ENCODE data around the gene LRRC51. TPM values are rescaled to one million over a fixed set of nuclear protein-coding genes. Genes with fewer than 3 reads are reported as not detected.
"Not testable (repeated sequence)": the region's sequence is repeated elsewhere in the genome, so short reads cannot be mapped to it uniquely, and the experiment has no call there.

LRRC51 gene
- total RNA-seq, 1 donor from 2014 or later, result 12.9 TPM

DNA sequence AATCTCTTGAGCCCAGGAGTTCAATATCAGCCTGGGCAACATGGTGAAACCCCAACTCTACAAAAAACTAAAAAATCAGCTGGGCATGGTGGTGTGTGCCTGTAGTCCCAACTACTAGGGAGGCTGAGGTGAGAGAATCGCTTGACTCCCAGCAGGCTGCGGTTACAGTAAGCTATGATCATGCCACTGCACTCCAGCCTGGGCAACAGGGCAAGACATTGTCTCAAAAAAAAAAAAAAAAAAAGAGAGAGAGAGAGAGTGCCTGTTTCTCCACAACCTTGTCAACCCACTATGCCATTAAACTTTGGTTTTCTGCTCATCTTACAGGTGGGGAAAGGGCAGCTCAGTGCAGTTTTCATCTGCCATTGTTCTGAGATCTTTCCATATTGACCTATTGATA, 60.0 kb downstream of the LRRC51 start:
- TF ChIP-seq, protein P1, sequence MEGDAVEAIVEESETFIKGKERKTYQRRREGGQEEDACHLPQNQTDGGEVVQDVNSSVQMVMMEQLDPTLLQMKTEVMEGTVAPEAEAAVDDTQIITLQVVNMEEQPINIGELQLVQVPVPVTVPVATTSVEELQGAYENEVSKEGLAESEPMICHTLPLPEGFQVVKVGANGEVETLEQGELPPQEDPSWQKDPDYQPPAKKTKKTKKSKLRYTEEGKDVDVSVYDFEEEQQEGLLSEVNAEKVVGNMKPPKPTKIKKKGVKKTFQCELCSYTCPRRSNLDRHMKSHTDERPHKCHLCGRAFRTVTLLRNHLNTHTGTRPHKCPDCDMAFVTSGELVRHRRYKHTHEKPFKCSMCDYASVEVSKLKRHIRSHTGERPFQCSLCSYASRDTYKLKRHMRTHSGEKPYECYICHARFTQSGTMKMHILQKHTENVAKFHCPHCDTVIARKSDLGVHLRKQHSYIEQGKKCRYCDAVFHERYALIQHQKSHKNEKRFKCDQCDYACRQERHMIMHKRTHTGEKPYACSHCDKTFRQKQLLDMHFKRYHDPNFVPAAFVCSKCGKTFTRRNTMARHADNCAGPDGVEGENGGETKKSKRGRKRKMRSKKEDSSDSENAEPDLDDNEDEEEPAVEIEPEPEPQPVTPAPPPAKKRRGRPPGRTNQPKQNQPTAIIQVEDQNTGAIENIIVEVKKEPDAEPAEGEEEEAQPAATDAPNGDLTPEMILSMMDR (IDR thresholded peaks at IDR 0.05), result no peak
- no peaks in the 10 kb centered on the region for H3K27me3 ChIP-seq
- H3K36me3 ChIP-seq, result no peaks in the 10 kb centered on the region
- H3K9me3 ChIP-seq, result no peaks in the 10 kb centered on the region
- intact Hi-C loops (cut with DNase I), result no loop called here
- no peak overlapping the region for H3K4me3 ChIP-seq
- no peak overlapping the region for H3K27ac ChIP-seq
- DNase-seq (ENCODE audit: low spot score in 2 of 2), result no peak
- H3K4me1 ChIP-seq, result no peaks in the 10 kb centered on the region

DNA sequence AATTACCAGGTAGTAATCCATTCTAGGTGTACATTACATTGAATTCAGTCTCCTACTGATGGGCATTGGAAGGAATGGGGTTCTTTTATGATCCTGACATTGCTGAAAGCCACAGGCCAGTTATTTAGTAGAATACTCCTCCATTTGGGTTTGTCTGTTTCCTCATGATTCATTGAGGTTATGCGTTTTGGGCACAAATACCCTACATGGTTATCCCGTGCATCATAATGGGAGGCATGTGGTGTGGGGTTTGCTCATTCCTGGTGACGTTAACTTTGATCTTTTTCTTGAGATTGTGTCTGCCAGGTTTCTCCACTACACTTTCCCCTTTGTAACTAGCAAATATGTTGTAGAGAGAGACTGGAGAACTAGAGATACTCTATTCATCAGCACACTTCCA, 60.4 kb downstream of the LRRC51 start:
- Histone ChIP-seq H3K27me3 (no peaks in the 10 kb centered on the region), H3K4me1 (no peaks in the 10 kb centered on the region), H3K9me3 (no peaks in the 10 kb centered on the region), H3K36me3 (no peaks in the 10 kb centered on the region), H3K4me3 (no peak overlapping the region), H3K27ac (no peak overlapping the region)
- TF ChIP-seq, protein P1 (IDR thresholded peaks at IDR 0.05), result no peak
- no peak for DNase-seq (ENCODE audit: low spot score in 2 of 2)
- intact Hi-C loops (cut with DNase I), result no loop called here

DNA sequence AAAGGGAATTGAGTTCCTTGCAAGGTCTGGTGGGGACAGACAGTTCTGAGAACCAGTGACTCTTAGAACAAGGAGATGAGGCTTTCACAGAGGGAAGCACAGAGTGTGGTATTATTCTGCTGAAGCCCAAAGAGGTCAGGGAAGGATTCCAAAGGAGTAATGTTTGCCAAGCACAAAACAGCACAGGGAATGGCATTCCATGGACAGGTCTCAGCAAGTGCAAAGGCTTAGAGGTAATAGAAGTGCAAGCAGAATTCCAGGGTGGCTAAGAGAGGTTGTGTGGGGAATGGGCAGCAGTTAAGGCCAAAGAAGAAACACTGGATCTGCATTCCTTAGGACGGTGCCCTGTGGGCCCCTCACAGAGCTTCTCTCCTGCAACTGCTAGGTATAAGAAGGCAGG, 61.4 kb downstream of the LRRC51 start:
- H3K4me1 ChIP-seq; H3K27ac ChIP-seq; DNase-seq (ENCODE audit: low spot score in 2 of 2); H3K36me3 ChIP-seq; H3K9me3 ChIP-seq; H3K4me3 ChIP-seq; intact Hi-C loops (cut with DNase I); H3K27me3 ChIP-seq: not testable (repeated sequence)

DNA sequence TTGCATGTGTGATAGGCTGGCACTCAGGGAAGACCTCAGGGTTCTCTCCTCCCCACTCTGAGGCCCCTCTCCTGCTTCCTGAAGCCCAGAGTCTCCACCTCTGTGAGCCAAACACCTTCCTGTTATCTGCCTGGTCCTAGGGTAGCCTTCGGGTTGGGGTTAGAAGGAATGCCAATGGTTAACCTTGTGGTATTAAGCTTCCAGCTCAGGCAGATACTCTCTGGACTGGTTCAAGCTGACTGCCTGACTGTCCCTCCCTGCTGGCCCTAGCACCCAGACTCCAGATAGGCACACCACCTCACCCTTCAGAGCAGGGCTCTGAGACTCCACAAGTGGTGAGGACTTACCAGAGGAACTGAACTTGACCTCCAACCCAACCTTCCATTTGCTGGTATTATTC, 61.9 kb downstream of the LRRC51 start:
- H3K27me3 ChIP-seq; H3K9me3 ChIP-seq; H3K27ac ChIP-seq; H3K4me3 ChIP-seq; intact Hi-C loops (cut with DNase I); H3K36me3 ChIP-seq; H3K4me1 ChIP-seq; DNase-seq (ENCODE audit: low spot score in 2 of 2): not testable (repeated sequence)

DNA sequence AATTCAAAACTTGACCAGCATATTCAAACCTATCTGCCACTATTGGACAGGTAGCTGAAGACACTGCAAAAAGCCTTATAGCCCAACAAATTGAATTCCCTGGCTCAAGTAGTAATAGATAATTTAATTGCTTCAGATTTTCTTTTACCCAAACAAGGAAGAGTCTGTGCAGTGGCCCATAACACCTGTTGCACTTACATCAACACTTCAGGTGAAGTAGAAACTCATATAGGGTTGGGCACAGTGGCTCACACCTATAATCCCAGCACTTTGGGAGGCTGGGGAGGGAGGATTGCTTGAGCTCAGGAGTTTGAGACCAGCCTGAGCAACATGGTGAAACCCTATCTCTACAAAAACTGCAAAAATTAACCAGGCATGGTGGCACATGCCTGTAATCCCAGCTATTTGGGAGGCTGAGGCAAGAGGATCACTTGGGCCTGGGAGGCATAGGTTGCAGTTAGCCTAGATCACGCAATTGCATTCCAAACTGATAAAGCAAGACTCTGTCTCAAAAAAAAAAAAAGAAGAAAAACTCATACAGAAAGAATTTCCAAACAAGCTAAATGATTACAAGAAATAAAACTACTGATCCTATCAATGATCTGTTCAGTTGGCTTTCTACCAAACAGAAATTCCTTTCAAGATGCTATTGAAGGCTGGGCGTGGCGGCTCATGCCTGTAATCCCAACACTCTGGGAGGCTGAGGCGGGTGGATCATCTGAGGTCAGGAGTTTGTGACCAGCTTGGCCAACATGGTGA, 64.3 kb downstream of the LRRC51 start:
- no peaks in the 10 kb centered on the region for H3K4me1 ChIP-seq
- no peaks in the 10 kb centered on the region for H3K9me3 ChIP-seq
- H3K4me3 ChIP-seq, result no peak overlapping the region
- no peak overlapping the region for H3K27ac ChIP-seq
- intact Hi-C loops (cut with DNase I), result loop anchor here (1.0 kb wide), 2 partner anchors 120 to 168 kb away; no protein-coding TSS in a partner anchor
- no peaks in the 10 kb centered on the region for H3K27me3 ChIP-seq
- TF ChIP-seq, protein P1 (IDR thresholded peaks at IDR 0.05), result no peak
- no peaks in the 10 kb centered on the region for H3K36me3 ChIP-seq
- DNase-seq (ENCODE audit: low spot score in 2 of 2), result no peak

Other genes starting within 250 kb of the LRRC51 start
- not detected for gene DEFB108B, start 247.7 kb upstream of the LRRC51 start, total RNA-seq
- gene DEFB131B, start 202.4 kb upstream of the LRRC51 start, total RNA-seq, result not detected
- not detected for gene XNDC1N, start 152.3 kb upstream of the LRRC51 start, total RNA-seq
- 5.0 TPM for gene RNF121, start 151.8 kb upstream of the LRRC51 start, total RNA-seq
- gene IL18BP, start 81.9 kb upstream of the LRRC51 start, total RNA-seq, result 5.0 TPM
- gene NUMA1, start 308 bp upstream of the LRRC51 start, total RNA-seq, result 289 TPM
- gene LAMTOR1, start 22.4 kb downstream of the LRRC51 start, total RNA-seq, result 148 TPM
- not detected for gene TOMT, start 25.1 kb downstream of the LRRC51 start, total RNA-seq
- not detected for gene ANAPC15, start 31.8 kb downstream of the LRRC51 start, total RNA-seq
- gene FOLR3, start 54.9 kb downstream of the LRRC51 start, total RNA-seq, result not detected
- gene FOLR1, start 111.3 kb downstream of the LRRC51 start, total RNA-seq, result not detected
- 34.5 TPM for gene FOLR2, start 135.9 kb downstream of the LRRC51 start, total RNA-seq
- 76.0 TPM for gene INPPL1, start 143.9 kb downstream of the LRRC51 start, total RNA-seq
- not detected for gene PHOX2A, start 163.3 kb downstream of the LRRC51 start, total RNA-seq